SK-N-SH treated with all-trans-retinoic acid at 6 μM for 48 hours (cell line): ENCODE results near the gene ZNF581.

Source experiments
- ATAC-seq: fragments of 200-7000 bp; cut with Tn5 transposase; 3 replicates; pipeline ENCODE4 v1.9.1; 2020; ENCODE audit warnings: mild to moderate bottlenecking, moderate library complexity
- ARNTL ChIP-seq: fragments of 450-650 bp; formaldehyde crosslinking; IDR thresholded peaks from 2 replicates; pipeline ENCODE4 v1.5.0; 2020; ENCODE audit warnings: low read depth, mild to moderate bottlenecking, moderate library complexity, borderline replicate concordance
- BACH2 ChIP-seq: fragments of 250-450 bp; sonication (Bioruptor Pico); IDR thresholded peaks from 2 replicates; pipeline ENCODE4 v1.9.0; 2021; ENCODE audit warnings: mild to moderate bottlenecking, borderline replicate concordance
- CREB5 ChIP-seq: fragments of 250-450 bp; sonication (Bioruptor Pico); IDR thresholded peaks from 2 replicates; pipeline ENCODE4 v1.5.1; 2020; ENCODE audit warnings: low read depth, mild to moderate bottlenecking, moderate library complexity
- CSRNP3 ChIP-seq: fragments of 250-450 bp; sonication (Bioruptor Pico); IDR thresholded peaks from 2 replicates; pipeline ENCODE4 v1.5.1; 2021; ENCODE audit warnings: mild to moderate bottlenecking, moderate library complexity
- GLIS3 ChIP-seq: fragments of 250-450 bp; sonication (Bioruptor Pico); IDR thresholded peaks from 2 replicates; pipeline ENCODE4 v1.5.0; 2020; ENCODE audit warnings: mild to moderate bottlenecking, moderate library complexity
- ISL1 ChIP-seq: fragments of 250-450 bp; sonication (Bioruptor Pico); IDR thresholded peaks from 2 replicates; pipeline ENCODE4 v2.1.2; 2022; ENCODE audit warnings: mild to moderate bottlenecking, moderate library complexity
- OSR1 ChIP-seq: fragments of 250-450 bp; sonication (Bioruptor Pico); IDR thresholded peaks from 2 replicates; pipeline ENCODE4 v1.8.0; 2022; ENCODE audit warnings: moderate library complexity, mild to moderate bottlenecking, inconsistent platforms
- PATZ1 ChIP-seq: fragments of 250-450 bp; sonication (Bioruptor Pico); IDR thresholded peaks from 2 replicates; pipeline ENCODE4 v1.8.0; 2020; ENCODE audit warnings: mild to moderate bottlenecking, moderate library complexity, borderline replicate concordance
- POU6F1 ChIP-seq: fragments of 250-450 bp; sonication (Bioruptor Pico); IDR thresholded peaks from 2 replicates; pipeline ENCODE4 v1.8.0; 2021; ENCODE audit warnings: low read depth, mild to moderate bottlenecking, moderate library complexity, borderline replicate concordance
- PPARA ChIP-seq: fragments of 250-450 bp; sonication (Bioruptor Pico); IDR thresholded peaks from 2 replicates; pipeline ENCODE4 v1.5.0; 2020; ENCODE audit warnings: mild to moderate bottlenecking, borderline replicate concordance
- RARB ChIP-seq: fragments of 250-450 bp; sonication (Bioruptor Pico); IDR thresholded peaks from 2 replicates; pipeline ENCODE4 v1.8.0; 2021; ENCODE audit warnings: mild to moderate bottlenecking, moderate library complexity
- SNAI2 ChIP-seq: fragments of 250-450 bp; sonication (Bioruptor Pico); IDR thresholded peaks from 2 replicates; pipeline ENCODE4 v1.5.0; 2020; ENCODE audit warnings: mild to moderate bottlenecking, moderate library complexity
- TCF4 ChIP-seq: fragments of 250-450 bp; sonication (Bioruptor Pico); IDR thresholded peaks from 2 replicates; pipeline ENCODE4 v1.8.0; 2021; ENCODE audit warnings: mild to moderate bottlenecking, moderate library complexity, borderline replicate concordance
- TSHZ2 ChIP-seq: fragments of 250-450 bp; sonication (Bioruptor Pico); IDR thresholded peaks from 2 replicates; pipeline ENCODE4 v1.5.0; 2020; ENCODE audit warnings: mild to moderate bottlenecking, moderate library complexity
- ZC3H10 ChIP-seq: fragments of 250-450 bp; sonication (Bioruptor Pico); IDR thresholded peaks from 2 replicates; pipeline ENCODE4 v1.5.1; 2021; ENCODE audit warnings: mild to moderate bottlenecking, moderate library complexity
- ZFP30 ChIP-seq: fragments of 450-650 bp; formaldehyde crosslinking; IDR thresholded peaks from 2 replicates; pipeline ENCODE4 v1.5.0; 2022; ENCODE audit warnings: mild to moderate bottlenecking, moderate library complexity
- ZNF565 ChIP-seq: fragments of 450-650 bp; formaldehyde crosslinking; conservative IDR thresholded peaks from 2 replicates; pipeline ENCODE4 v1.5.0; 2020; ENCODE audit warnings: low read depth, mild to moderate bottlenecking, moderate library complexity
- ZNF70 ChIP-seq: fragments of 450-650 bp; formaldehyde crosslinking; IDR thresholded peaks from 2 replicates; pipeline ENCODE4 v1.5.0; 2020; ENCODE audit warnings: mild to moderate bottlenecking, moderate library complexity

Gene ZNF581

GRCh38 chr19:55603581-55604292, 39.7 kb upstream of the ZNF581 start:
- no peak for ATAC-seq

GRCh38 chr19:55605207-55605636, 38.2 kb upstream of the ZNF581 start:
- no peak for TF ChIP-seq OSR1 (CRISPR knock-in tag)
- TF ChIP-seq PPARA (CRISPR knock-in tag), result no peak
- TF ChIP-seq GLIS3 (CRISPR knock-in tag), result no peak
- no peak for TF ChIP-seq ZNF565
- no peak for TF ChIP-seq TCF4 (CRISPR knock-in tag)
- TF ChIP-seq, all 23 proteins: peak for 0
- ATAC-seq, result peak; percentile 85

More at GRCh38 chr19:55603581-55604292, 39.7 kb upstream of the ZNF581 start:
- TF ChIP-seq ZNF70 (CRISPR knock-in tag), result no peak
- TF ChIP-seq TCF4 (CRISPR knock-in tag), result no peak
- no peak for TF ChIP-seq TSHZ2
- no peak for TF ChIP-seq PPARA (CRISPR knock-in tag)
- no peak for TF ChIP-seq SNAI2 (CRISPR knock-in tag)
- no peak for TF ChIP-seq POU6F1 (CRISPR knock-in tag)
- TF ChIP-seq BACH2 (CRISPR knock-in tag), result no peak
- no peak for TF ChIP-seq ZC3H10 (CRISPR knock-in tag)
- TF ChIP-seq CREB5 (CRISPR knock-in tag), result no peak
- no peak for TF ChIP-seq RARB (CRISPR knock-in tag)
- no peak for TF ChIP-seq OSR1 (CRISPR knock-in tag)
- no peak for TF ChIP-seq CSRNP3 (CRISPR knock-in tag)
- TF ChIP-seq ARNTL (CRISPR knock-in tag), result no peak
- TF ChIP-seq PATZ1 (CRISPR knock-in tag), result no peak
- no peak for TF ChIP-seq ISL1

GRCh38 chr19:55605637-55606470, 37.6 kb upstream of the ZNF581 start, which contains the start of gene ZNF865:
ZNF865 (plus strand) TSS chr19:55605647; CDS start chr19:55613619, 7,972 bp downstream.
- peak; percentile 72 for ATAC-seq
- TF ChIP-seq ZFP30 (CRISPR knock-in tag) (no peak), PATZ1 (CRISPR knock-in tag) (peak; percentile 28; the same call in 1 of the 2 replicates)
